ENCODE results near the gene PTK6. TPM values are rescaled to one million over a fixed set of nuclear protein-coding genes. Genes with fewer than 3 reads are reported as not detected.

The PTK6 gene
- polyA plus RNA-seq, 2 of the 4 experiments (the other 2 are of a cell fraction), result 1.2 to 2.0 TPM

DNA sequence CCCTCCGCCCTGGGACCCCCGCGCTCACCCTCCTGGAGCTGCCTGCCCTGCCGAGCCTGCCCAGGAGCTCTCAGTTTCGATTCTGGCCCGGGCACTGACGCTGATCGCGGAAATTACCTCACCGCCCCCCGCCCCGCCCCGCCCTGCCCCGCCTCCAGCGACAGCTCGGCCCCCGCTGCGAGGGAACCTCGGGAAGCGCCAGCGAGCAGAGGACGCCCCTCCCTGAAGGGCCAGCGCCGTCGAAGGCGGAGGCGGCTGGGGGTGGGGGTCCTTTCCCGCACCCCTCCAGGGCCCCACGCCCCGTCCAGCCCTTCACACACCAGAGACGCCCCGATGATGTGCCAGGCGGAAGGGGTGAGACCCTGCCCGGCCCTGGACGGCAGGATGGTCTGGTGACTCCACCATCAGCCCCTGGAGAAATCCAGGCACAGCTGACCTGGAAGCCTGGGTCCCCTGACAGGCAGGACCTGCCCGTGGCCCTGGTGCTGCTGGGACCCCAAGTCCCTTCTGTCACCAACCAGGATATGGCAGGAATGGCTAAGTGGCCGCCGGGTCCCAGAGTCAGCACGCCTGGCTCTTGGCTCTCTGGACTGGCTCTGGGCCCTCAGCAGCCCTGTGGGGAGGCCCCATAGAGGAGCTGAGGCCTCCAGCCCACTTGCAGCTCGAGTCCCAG is 37.1 kb upstream of the PTK6 start, which contains the start of gene HELZ2:
HELZ2 (minus strand) TSS at position 84 of the 673 bp plus-strand sequence. CDS start 1,854 bp downstream, outside the sequence.
- Histone ChIP-seq H3K9me3 (no peaks in the 10 kb centered on the region), H3K4me2 (peak within 1 kb of the TSS; percentile 83), H3K4me3 (peak within 1 kb of the TSS; percentile 79), H3K27ac (peak within 1 kb of the TSS; percentile 77 to 93), H3K4me1 (peaks cover 20% of the 10 kb centered on the region; the same call in 2 of the 3 replicates)
- ChIA-PET CTCF (interaction anchor here (1.1 to 2.0 kb wide), 3 partner anchors 36 to 400 kb away, joined by 3 to 5 read pairs (median 3); no protein-coding TSS in a partner anchor), POLR2A (interaction anchor here (0.6 to 1.9 kb wide), 9 partner anchors 13 to 1445 kb away, joined by 3 to 7 read pairs (median 3); partner anchors contain the start of gene GMEB2)
- 17% methylated on average over 14 of the region's 40 CpGs for WGBS (ENCODE audit: missing lambda C conversion rate)
- ATAC-seq, result peak; percentile 65 to 85
- DNase-seq (ENCODE audit: low read depth in 1 of 2, low spot score in 1 of 2), result peak in 1 of 2 experiments; percentile 63
- TF ChIP-seq HDAC2 (IDR thresholded peaks at IDR 0.05) (no peak), PHF8 (IDR thresholded peaks at IDR 0.05; ENCODE audit: borderline replicate concordance, low read depth) (peak; percentile 32; the same call in 1 of the 2 replicates), FOXS1 (CRISPR knock-in tag; IDR thresholded peaks at IDR 0.05) (no peak), HOXB5 (CRISPR knock-in tag; IDR thresholded peaks at IDR 0.05) (no peak), EHF (CRISPR knock-in tag; IDR thresholded peaks at IDR 0.05) (no peak), POLR2A (IDR thresholded peaks at IDR 0.05; ENCODE audit: low read length) (peak; percentile 36), ZC3H11A (IDR thresholded peaks at IDR 0.05) (no peak), SREBF2 (IDR thresholded peaks at IDR 0.05) (no peak)
- TF ChIP-seq, protein P1, sequence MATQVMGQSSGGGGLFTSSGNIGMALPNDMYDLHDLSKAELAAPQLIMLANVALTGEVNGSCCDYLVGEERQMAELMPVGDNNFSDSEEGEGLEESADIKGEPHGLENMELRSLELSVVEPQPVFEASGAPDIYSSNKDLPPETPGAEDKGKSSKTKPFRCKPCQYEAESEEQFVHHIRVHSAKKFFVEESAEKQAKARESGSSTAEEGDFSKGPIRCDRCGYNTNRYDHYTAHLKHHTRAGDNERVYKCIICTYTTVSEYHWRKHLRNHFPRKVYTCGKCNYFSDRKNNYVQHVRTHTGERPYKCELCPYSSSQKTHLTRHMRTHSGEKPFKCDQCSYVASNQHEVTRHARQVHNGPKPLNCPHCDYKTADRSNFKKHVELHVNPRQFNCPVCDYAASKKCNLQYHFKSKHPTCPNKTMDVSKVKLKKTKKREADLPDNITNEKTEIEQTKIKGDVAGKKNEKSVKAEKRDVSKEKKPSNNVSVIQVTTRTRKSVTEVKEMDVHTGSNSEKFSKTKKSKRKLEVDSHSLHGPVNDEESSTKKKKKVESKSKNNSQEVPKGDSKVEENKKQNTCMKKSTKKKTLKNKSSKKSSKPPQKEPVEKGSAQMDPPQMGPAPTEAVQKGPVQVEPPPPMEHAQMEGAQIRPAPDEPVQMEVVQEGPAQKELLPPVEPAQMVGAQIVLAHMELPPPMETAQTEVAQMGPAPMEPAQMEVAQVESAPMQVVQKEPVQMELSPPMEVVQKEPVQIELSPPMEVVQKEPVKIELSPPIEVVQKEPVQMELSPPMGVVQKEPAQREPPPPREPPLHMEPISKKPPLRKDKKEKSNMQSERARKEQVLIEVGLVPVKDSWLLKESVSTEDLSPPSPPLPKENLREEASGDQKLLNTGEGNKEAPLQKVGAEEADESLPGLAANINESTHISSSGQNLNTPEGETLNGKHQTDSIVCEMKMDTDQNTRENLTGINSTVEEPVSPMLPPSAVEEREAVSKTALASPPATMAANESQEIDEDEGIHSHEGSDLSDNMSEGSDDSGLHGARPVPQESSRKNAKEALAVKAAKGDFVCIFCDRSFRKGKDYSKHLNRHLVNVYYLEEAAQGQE (IDR thresholded peaks at IDR 0.05), result no peak
- TF ChIP-seq, protein P2, sequence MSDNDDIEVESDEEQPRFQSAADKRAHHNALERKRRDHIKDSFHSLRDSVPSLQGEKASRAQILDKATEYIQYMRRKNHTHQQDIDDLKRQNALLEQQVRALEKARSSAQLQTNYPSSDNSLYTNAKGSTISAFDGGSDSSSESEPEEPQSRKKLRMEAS (IDR thresholded peaks at IDR 0.05), result 0 out of 2 replicates have a peak, but pooled peaks have one; percentile 22
- FAIRE-seq, result no peak

DNA sequence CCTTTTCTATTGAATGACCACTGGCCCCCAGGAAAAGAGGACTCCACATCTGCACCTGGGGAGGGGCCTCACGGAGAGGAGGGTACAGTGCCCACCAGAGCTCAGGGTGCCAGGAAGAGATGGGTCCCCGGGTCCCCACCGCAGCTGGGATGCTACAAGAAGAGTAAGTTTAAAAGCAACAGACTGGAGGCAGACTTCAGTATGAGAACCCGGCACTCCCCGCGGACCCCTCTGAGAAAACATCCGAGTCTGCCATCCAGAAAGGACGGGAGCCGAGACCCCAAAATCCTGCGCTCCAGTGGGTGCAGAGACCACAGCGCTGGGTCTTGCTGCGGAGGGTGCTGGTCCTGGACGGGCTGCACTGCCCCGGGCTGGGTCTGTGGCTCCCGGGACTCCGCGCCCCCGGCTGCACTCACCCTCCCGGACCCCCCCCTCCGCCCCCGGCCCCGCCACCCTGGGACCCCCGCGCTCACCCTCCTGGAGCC is 36.5 kb upstream of the PTK6 start:
- WGBS (ENCODE audit: missing lambda C conversion rate), result 32% methylated on average over 8 of the region's 24 CpGs
- DNase-seq (ENCODE audit: low read depth in 1 of 2, low spot score in 1 of 2) (no peak), FAIRE-seq (no peak), ATAC-seq (peak; percentile 36 to 57; a peak in 4 of 6 replicates)
- CTCF ChIA-PET, result interaction anchor here (2.0 kb wide), 1 partner anchor 401 kb away, joined by 5 read pairs; no protein-coding TSS in a partner anchor
- peak overlapping the region; percentile 83 for H3K4me2 ChIP-seq
- H3K9me3 ChIP-seq, result no peaks in the 10 kb centered on the region
- H3K4me1 ChIP-seq, result peaks cover 20% of the 10 kb centered on the region; the same call in 2 of the 3 replicates
- peak overlapping the region; percentile 79 for H3K4me3 ChIP-seq
- POLR2A ChIA-PET, result interaction anchor here (0.6 to 1.9 kb wide), 9 partner anchors 12 to 623 kb away, joined by 3 to 7 read pairs (median 4); partner anchors contain the start of gene GMEB2
- TF ChIP-seq HOXA7 (CRISPR knock-in tag; IDR thresholded peaks at IDR 0.05) (no peak), POLR2AphosphoS2 (conservative IDR thresholded peaks at IDR 0.05; ENCODE audit: low read length) (no peak)
- H3K27ac ChIP-seq, result peak overlapping the region; percentile 77 to 93

DNA sequence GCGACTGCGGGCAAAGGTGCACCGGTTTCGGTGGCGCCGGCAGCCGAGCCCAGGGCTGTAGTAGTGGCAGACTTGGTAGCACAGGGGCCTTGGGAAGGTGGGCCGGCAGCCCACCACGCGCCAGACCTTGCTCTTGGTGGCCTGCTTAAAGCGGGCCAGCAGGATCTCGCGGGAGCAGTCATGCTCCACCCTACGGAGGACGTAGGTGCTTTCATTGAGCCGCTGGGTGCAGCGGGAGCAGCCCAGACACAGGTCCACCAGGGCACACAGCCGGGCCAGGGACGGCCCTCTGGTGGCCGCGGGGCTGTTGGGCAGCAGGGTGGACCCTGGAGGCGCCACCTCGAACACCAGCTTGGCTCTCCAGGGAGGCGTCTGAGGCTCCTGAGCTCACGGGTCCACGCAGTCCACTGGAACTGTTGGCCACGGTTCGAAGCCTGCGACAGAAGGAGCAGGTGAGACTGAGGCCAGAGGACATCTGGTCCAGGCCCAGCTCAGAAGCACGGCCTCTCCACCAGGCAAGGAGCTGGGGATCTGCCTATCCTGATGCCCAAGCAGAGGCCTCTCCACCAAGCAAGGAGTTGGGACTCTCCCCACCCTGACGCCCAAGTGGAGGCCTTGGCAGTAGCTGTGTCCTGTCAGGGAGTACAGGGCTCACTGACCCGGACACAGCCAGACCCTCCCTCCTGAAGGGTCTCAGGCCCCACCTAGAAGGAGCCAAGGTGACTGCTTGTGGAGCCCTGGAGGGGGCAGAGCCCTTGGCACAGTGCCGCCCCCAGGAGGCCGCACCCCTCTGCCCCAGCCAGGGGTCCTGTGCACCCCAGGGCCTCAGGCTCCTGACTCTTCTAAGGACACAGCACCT is 35.8 kb upstream of the PTK6 start:
- TF ChIP-seq TP53 (CRISPR knock-in tag; IDR thresholded peaks at IDR 0.05) (no peak), ESRRA (IDR thresholded peaks at IDR 0.05; ENCODE audit: borderline replicate concordance, low read length) (no peak), SMC3 (IDR thresholded peaks at IDR 0.05) (no peak), MYC (IDR thresholded peaks at IDR 0.05; ENCODE audit: borderline replicate concordance, low read length) (no peak), CBX8 (IDR thresholded peaks at IDR 0.05) (no peak), RAD21 (conservative IDR thresholded peaks at IDR 0.05 in 1 of 2, IDR thresholded peaks at IDR 0.05 in 1 of 2) (0 out of 5 replicates have a peak, but pooled peaks of 1 of the 2 experiments have one; percentile 7)
- TF ChIP-seq, protein P3, sequence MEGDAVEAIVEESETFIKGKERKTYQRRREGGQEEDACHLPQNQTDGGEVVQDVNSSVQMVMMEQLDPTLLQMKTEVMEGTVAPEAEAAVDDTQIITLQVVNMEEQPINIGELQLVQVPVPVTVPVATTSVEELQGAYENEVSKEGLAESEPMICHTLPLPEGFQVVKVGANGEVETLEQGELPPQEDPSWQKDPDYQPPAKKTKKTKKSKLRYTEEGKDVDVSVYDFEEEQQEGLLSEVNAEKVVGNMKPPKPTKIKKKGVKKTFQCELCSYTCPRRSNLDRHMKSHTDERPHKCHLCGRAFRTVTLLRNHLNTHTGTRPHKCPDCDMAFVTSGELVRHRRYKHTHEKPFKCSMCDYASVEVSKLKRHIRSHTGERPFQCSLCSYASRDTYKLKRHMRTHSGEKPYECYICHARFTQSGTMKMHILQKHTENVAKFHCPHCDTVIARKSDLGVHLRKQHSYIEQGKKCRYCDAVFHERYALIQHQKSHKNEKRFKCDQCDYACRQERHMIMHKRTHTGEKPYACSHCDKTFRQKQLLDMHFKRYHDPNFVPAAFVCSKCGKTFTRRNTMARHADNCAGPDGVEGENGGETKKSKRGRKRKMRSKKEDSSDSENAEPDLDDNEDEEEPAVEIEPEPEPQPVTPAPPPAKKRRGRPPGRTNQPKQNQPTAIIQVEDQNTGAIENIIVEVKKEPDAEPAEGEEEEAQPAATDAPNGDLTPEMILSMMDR (IDR thresholded peaks at IDR 0.05), result 0 out of 3 replicates have a peak, but pooled peaks have one; percentile 10
- ChIA-PET CTCF (interaction anchor here (0.7 to 2.0 kb wide), 5 partner anchors 10 to 466 kb away, joined by 3 to 5 read pairs (median 3); partner anchors contain the start of gene PTK6), POLR2A (interaction anchor here (0.6 to 1.9 kb wide), 5 partner anchors 11 to 262 kb away, joined by 3 to 7 read pairs (median 5); no protein-coding TSS in a partner anchor)
- H3K27ac ChIP-seq, result peak overlapping the region; percentile 77 to 93; a peak in 5 of 6 replicates
- peak overlapping the region; percentile 83 for H3K4me2 ChIP-seq
- 93% methylated on average over 13 of the region's 34 CpGs for WGBS (ENCODE audit: missing lambda C conversion rate)
- no peak for FAIRE-seq
- H3K4me3 ChIP-seq, result peak overlapping the region; percentile 79
- DNase-seq (ENCODE audit: low read depth in 1 of 2, low spot score in 1 of 2), result peak; percentile 30 to 49
- H3K4me1 ChIP-seq, result peaks cover 20% of the 10 kb centered on the region; the same call in 2 of the 3 replicates
- peak; percentile 55 to 77 for ATAC-seq
- no peaks in the 10 kb centered on the region for H3K9me3 ChIP-seq

Data from A549 (cell line).